NCI-H774 (cell line): ENCODE data around the gene TVP23B.
"Not testable (repeated sequence)": the region's sequence is repeated elsewhere in the genome, so short reads cannot be mapped to it uniquely, and the experiment has no call there.

Experiments used
- DNase-seq: peaks from one replicate; lab custom pipeline; 2025; lab: John Stamatoyannopoulos, UW

TVP23B gene

DNA sequence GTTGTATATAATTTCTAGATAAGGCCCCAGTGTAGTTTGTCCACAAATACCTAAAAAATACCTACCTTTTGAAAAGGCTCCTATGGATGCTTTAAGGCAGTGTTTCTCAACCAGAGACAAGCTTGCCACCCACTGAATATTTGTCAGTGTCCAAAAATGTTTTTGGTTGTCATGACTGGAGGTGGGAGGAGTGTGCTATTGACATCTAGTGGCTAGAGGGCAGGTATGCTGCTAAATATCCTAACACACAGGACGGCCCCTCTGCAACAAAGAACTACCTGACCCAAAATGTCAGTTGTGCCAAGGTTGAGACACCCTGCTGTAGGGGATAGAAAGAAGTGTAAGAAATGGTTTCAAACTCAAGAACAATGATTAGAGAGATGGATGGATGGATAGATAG lies 10.4 kb downstream of the TVP23B start:
- DNase-seq = not testable (repeated sequence)

DNA sequence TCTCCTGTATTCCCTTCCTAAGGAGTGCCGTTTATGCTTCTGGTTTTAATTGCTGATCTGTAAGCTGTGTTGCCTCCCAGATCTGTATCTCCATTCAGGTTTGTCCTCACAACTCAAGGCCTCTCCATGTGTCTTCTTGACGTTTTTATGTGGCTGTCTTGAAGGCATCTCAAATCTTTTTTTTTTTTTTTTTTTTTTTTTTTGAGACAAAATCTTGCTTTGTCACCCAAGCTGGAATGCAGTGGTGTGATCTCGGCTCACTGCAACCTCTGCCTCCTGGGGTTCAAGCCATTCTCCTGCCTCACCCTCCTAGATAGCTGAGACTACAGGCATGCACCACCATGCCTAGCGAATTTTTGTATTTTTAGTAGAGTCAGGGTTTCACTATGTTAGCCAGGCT lies 13.9 kb downstream of the TVP23B start:
- not testable (repeated sequence) for DNase-seq

DNA sequence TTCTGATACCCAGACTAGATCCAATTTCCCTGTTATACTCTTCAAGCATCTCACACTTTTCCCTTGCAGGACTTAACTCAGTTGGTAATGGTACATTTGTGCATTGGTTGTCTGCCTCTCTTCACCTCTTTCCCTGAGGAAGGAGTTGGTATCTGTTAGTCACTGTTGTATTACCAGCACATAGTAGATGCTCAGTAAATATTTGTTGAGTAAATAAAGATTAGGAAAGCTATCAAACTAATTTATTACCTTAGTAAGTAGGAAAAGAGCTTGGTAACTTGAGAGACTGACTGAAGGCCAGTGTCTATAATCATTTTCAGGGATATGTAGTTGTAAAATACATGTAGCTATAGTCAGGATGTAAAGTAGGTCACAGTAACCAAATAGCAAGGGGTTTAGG lies 15.9 kb downstream of the TVP23B start:
- not testable (repeated sequence) for DNase-seq

DNA sequence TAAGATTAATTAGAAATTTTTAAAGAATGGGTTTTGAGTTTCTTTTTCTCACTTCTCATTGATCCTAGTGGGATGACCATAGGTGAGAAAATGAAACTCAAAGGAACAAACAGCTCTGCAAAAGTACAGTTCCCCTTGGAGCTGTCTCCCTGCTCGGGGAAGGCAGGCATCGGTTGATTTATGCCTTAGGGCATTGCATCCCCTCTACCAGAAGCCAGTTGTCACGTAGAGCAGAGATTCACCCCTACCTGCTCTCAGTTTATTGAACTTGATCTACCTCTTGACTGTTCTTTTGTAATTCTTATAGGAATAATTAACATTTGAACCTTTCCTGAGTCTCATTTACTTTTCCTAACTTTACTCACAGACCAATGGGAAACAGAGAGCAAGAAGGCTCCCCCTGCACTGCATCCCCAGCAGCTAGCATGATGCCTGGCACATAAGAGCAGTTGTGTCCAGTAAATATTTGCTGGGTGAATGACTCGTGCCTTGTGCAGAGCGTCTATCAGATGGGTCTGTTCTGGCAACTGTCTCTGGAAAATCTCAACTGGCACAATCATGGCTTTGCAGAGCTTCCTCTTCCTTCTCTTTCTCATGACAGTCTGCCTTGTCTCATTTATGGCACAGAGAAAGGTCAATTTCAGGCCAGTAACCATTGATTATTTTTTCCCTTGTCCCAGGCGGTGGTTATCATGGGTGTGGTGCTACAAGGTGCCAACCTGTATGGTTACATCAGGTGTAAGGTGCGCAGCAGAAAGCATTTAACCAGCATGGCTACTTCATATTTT lies 22.7 kb downstream of the TVP23B start:
- DNase-seq = not testable (repeated sequence)

DNA sequence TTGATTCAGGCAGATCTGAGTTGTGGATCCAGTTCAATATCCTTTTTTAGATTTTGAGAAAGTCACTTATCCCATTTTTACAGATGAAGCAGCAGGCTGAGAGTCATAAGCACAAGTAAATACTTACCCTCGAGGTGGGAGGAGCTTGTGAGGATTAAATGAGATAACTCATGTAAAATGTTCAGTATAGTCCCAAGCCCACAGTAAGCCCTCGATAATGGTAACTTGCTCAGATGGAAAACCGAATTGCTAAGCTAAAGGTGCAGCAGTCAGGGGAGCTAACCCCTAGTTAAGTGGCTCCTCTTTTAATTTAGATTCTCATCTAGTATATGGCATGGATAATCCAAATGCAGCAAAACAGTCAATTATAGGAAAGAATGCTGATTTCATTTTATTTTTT lies 34.9 kb downstream of the TVP23B start:
- DNase-seq = not testable (repeated sequence)

DNA sequence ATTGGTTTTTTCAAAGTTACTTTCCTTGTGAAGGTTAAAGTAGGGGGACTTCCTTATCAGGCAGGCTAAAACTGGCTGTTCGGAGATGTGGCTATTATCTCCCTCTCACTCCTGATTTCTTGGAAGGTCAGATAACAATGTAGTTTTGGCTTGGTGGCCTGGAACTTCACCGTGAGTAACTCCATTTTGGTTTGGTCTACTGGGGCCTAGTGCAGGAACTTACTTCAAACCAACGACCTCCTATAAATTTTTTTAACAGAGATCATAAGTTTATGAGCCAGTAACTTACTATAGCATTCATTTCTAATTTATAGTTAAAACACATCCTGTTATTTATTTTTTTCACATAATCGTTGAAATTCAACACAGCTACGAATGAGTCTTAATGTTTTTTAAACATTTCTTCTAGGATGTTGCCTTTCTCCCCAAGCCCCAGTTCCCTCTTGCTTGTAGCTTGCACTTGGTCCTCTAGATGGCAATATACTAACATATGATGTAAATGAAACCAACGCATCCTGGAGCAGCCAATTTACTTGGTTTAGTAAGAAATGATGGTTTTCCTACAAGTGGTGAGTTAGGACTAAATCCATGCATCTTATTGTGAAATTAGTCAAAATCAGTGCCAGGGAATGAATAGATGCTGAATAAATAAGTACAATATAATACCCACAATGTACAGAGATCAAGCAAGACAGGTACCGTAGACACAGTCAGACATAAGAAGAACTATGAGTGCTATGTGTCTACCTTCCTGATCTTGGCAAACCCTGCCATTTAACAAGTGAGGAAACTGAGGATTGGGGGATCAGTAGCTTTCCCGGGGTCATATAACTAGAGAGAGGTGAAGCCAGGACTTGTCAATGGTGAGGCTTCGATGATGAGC lies 35.7 kb downstream of the TVP23B start:
- not testable (repeated sequence) for DNase-seq

DNA sequence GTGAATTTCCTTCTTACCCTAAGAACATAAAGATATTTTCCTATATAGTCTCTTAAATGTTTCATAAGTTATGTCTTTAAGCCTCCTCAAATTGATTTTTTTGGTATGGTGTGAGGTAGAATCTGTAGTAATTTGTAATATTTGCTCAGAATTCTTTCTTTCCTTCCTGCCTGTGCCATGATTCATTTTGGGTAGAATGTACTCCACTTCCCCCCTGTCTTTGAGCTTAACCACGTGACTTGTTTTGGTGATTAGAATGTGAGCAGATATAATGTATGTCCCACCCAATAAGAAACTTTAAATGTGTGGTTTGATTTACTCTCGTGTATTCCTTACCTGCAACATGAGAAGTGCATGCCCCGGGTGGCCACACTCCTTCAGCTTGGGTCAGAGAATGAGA lies 40.4 kb downstream of the TVP23B start:
- DNase-seq = not testable (repeated sequence)

DNA sequence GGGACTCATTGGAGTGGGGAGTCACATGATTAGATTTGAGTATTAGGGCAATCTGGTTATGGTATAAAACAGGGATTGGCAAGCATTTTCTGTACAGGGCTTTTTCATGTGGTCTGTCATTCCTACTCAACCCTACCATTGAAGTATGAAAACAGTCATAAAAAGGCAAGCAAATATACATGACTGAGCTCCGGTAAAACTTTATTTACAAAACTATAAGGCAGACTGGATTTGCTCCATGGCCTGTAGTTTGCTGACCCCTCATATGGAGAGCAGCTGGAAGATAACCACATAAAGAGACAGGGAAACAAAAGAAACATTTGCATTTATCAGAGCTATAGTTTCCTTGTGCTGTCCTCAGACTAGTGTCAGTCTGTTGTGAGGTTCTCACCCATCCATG lies 46.6 kb downstream of the TVP23B start:
- DNase-seq = not testable (repeated sequence)

DNA sequence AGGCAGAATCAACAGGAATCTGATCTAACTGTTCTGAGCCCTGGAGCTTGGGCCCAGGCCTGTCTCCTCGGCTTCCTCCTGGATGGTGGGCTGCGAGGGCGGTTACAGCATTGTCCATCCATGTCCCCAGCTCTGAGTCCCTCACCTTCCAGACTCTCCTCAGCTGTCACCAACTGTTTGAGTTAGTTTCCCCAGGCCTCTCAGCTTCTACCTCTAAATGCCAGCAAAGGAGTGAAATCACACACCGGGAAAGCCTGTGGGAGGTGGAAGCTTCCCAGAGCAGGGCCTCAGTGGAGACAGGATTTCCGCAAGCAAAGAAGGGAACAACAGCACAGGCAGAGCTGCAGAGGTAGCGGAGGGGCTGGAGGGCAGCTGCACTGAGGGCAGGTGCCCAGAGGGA lies 67.5 kb downstream of the TVP23B start:
- DNase-seq = no peak

DNA sequence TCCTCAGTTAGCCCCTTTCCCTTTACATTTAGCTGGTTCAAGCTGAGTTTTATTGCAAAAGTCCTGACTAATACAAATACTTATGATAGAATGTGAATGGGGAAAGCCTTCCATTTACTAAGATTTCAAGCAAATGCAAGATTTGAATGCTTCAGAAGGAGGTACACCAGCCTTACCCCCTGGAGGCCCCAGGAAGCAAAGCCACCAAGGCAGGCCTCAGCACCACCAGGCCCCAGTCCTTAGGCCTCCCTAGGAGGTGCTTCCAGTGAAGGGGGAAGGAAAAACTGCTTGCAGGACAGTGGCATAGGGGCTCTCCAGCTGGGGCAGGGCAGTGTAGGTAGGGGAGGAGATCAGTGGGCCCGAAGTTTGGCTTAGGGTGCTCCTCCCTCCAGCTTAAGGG lies 69.7 kb downstream of the TVP23B start:
- DNase-seq = no peak

DNA sequence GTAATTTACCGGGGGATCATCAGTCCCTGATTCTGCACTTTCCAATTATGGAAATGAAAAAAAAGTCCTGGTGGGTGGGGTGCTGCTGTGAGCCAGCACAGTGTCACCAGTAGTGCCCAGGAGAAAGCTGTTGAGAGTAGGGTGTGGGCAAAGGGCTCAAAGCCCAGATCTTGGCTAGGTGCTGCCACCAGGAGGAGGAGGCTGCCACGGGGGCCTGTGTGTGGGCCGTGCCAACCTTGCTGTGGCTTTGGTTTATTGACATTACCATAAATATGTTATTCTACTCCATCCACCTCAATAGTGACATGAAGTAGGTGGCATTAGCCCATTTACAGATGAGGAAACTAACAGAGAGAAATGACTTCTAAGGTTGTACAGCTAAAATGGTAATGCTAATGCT lies 70.2 kb downstream of the TVP23B start:
- DNase-seq = no peak

DNA sequence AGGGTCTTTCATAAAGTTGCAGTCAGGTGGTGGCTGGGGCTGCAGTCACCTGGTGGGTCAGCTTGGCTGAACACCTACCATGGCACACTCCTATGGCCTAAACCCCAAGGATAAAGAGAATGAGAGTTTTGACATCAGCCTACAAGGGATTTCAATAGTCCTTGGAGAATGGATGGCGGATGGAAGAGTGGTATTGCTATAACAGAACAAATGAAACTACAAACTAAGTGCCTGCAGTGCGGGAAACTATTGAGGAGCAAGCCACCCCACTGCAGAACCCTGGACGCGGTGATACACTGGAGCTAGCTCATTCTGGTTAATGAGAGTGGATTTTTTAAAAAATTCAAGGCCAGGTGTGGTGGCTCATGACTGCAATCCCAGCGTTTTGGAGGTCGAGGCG lies 74.0 kb downstream of the TVP23B start:
- no peak for DNase-seq

DNA sequence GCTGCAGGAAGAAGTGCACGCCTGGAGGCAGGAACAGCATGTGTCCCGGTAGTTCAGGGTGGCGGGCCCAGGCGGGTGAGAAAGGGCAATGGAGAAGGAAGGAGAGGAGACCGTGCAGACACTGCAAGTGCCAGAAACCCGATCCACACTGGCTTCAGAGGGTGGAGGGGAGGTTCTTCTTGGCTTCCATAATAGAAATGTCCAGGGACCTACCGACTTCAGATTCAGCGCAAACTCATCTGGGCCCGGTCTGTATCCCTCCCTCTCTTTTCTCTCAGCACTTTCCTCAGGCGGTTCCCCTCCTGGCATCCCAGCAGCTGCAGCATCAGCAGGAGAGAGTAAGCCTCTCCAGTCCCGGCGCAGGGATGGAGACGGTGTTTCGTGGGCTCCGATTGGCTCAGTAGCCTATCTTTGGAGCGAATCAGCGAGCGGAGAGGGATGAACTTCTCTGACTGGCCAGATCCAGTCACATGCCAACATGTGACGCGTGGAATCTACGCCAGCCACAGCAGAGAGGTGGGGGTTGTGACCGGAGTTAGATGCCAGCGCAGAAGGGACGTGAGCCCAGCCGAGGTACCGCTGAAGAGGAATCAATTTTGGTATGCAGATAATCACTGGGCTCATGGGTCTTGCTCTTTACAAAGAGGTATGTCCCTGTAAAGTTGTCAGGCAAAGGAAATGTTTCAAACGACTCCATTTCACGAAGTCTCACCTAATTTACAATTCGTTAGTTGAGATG lies 75.0 kb downstream of the TVP23B start:
- peak; percentile 72 for DNase-seq
